ENCODE results near the gene AMBRA1. TPM values are rescaled to one million over a fixed set of nuclear protein-coding genes. Genes with fewer than 3 reads are reported as not detected.

The AMBRA1 gene
- total RNA-seq, 1 donor from 2014 or later: 45.8 TPM

- Mint-ChIP-seq H3K9me3 (no peaks in the 10 kb centered on the region), H3K36me3 (ENCODE audit: low read depth) (no peaks in the 10 kb centered on the region), H3K27ac (ENCODE audit: unreplicated experiment) (no peak overlapping the region), H3K4me1 (peaks cover 37% of the 10 kb centered on the region), H3K27me3 (ENCODE audit: low read depth) (peaks cover 7% of the 10 kb centered on the region), H3K4me3 (peak overlapping the region; percentile 62)
- no peak for DNase-seq (ENCODE audit: low read depth, low spot score)
- no peak for TF ChIP-seq CTCF (conservative IDR thresholded peaks at IDR 0.05)
These were observed 243.1 kb downstream of the AMBRA1 start for GRCh38 chr11:46350695-46351094.

GRCh38 chr11:46348566-46349401 is 245.0 kb downstream of the AMBRA1 start:
- Mint-ChIP-seq H3K36me3 (ENCODE audit: low read depth) (no peaks in the 10 kb centered on the region), H3K4me3 (peak overlapping the region; percentile 90), H3K9me3 (no peaks in the 10 kb centered on the region), H3K4me1 (peaks cover 40% of the 10 kb centered on the region), H3K27me3 (ENCODE audit: low read depth) (peaks cover 10% of the 10 kb centered on the region), H3K27ac (ENCODE audit: unreplicated experiment) (peak overlapping the region; percentile 57)
- DNase-seq (ENCODE audit: low read depth, low spot score): no peak
- no peak for TF ChIP-seq CTCF (conservative IDR thresholded peaks at IDR 0.05)

- no peaks in the 10 kb centered on the region for H3K36me3 Mint-ChIP-seq (ENCODE audit: low read depth)
- H3K4me1 Mint-ChIP-seq: peaks cover 42% of the 10 kb centered on the region
- H3K9me3 Mint-ChIP-seq: no peaks in the 10 kb centered on the region
- no peak overlapping the region for H3K27ac Mint-ChIP-seq (ENCODE audit: unreplicated experiment)
- peaks cover 10% of the 10 kb centered on the region for H3K27me3 Mint-ChIP-seq (ENCODE audit: low read depth)
- TF ChIP-seq CTCF (conservative IDR thresholded peaks at IDR 0.05): no peak
- peak overlapping the region; percentile 90 for H3K4me3 Mint-ChIP-seq
- DNase-seq (ENCODE audit: low read depth, low spot score): no peak
These were observed 246.0 kb downstream of the AMBRA1 start for GRCh38 chr11:46347637-46348311.

GRCh38 chr11:46346886-46347636 is 246.8 kb downstream of the AMBRA1 start, which contains the start of gene DGKZ:
Gene DGKZ, plus strand, starts transcription at chr11:46347463. Its CDS starts 197 bp downstream, at chr11:46347660.
- peak; percentile 86 for DNase-seq (ENCODE audit: low read depth, low spot score)
- peak; percentile 87 for TF ChIP-seq CTCF (conservative IDR thresholded peaks at IDR 0.05)
- H3K36me3 Mint-ChIP-seq (ENCODE audit: low read depth): no peaks in the 10 kb centered on the region
- H3K4me3 Mint-ChIP-seq: peak within 1 kb of the TSS; percentile 90
- peak within 1 kb of the TSS; percentile 60 for H3K27ac Mint-ChIP-seq (ENCODE audit: unreplicated experiment)
- peaks cover 10% of the 10 kb centered on the region for H3K27me3 Mint-ChIP-seq (ENCODE audit: low read depth)
- no peaks in the 10 kb centered on the region for H3K9me3 Mint-ChIP-seq
- peaks cover 47% of the 10 kb centered on the region for H3K4me1 Mint-ChIP-seq

Small RNA genes within 50 kb of the gene (microRNA-seq; reads per million reads assigned to microRNA genes)
- gene MIR3160-1 (not detected), gene MIR3160-2 (not detected), gene MIR4688 (not detected)

Other genes with a start within 250 kb of the AMBRA1 start
- 54.4 and 60.1 TPM in 2 replicates for gene DGKZ, start 246.6 kb downstream of the AMBRA1 start, total RNA-seq
- gene MDK, start 212.4 kb downstream of the AMBRA1 start, total RNA-seq: 781 and 821 TPM in 2 replicates
- gene CHRM4, start 202.2 kb downstream of the AMBRA1 start, total RNA-seq: 0.37 and 0.39 TPM in 2 replicates
- 7.6 and 8.0 TPM in 2 replicates for gene HARBI1, start 23.2 kb upstream of the AMBRA1 start, total RNA-seq
- 51.3 and 51.9 TPM in 2 replicates for gene ATG13, start 23.5 kb upstream of the AMBRA1 start, total RNA-seq
- 31.9 and 32.2 TPM in 2 replicates for gene ARHGAP1, start 106.6 kb upstream of the AMBRA1 start, total RNA-seq
- 13.7 and 15.3 TPM in 2 replicates for gene ZNF408, start 107.0 kb upstream of the AMBRA1 start, total RNA-seq
- gene F2, start 125.2 kb upstream of the AMBRA1 start, total RNA-seq: not detected in 2 replicates

All from neural crest cell (in vitro differentiated cells).